ENCODE measurements around the gene ERBB4.

The ERBB4 gene

GRCh38 chr2:211931314-211931713 is 607.3 kb downstream of the ERBB4 start:
- H3K4me1 ChIP-seq, result no peaks in the 10 kb centered on the region

GRCh38 chr2:211930331-211930730 is 608.3 kb downstream of the ERBB4 start:
- Histone ChIP-seq H3K9me3 (no peaks in the 10 kb centered on the region), H3K36me3 (no peaks in the 10 kb centered on the region), H3K4me1 (no peaks in the 10 kb centered on the region), H3K27me3 (no peaks in the 10 kb centered on the region), H3K4me3 (ENCODE audit: low read depth, low read length) (no peak overlapping the region)
- no peak for TF ChIP-seq CTCF (IDR thresholded peaks at IDR 0.05; ENCODE audit: low read depth, low read length)
- DNase-seq, result no peak

More at GRCh38 chr2:211931314-211931713, 607.3 kb downstream of the ERBB4 start:
- Histone ChIP-seq H3K4me3 (ENCODE audit: low read depth, low read length) (no peak overlapping the region), H3K27me3 (no peaks in the 10 kb centered on the region), H3K9me3 (no peaks in the 10 kb centered on the region), H3K36me3 (no peaks in the 10 kb centered on the region)
- DNase-seq, result no peak
- TF ChIP-seq CTCF (IDR thresholded peaks at IDR 0.05; ENCODE audit: low read depth, low read length), result no peak

- H3K9me3 ChIP-seq, result no peaks in the 10 kb centered on the region
- H3K4me1 ChIP-seq, result no peaks in the 10 kb centered on the region
- H3K27me3 ChIP-seq, result no peaks in the 10 kb centered on the region
- H3K4me3 ChIP-seq (ENCODE audit: low read depth, low read length), result no peak overlapping the region
- no peak for TF ChIP-seq CTCF (IDR thresholded peaks at IDR 0.05; ENCODE audit: low read depth, low read length)
- DNase-seq, result no peak
- H3K36me3 ChIP-seq, result no peaks in the 10 kb centered on the region
These were observed 610.4 kb downstream of the ERBB4 start for GRCh38 chr2:211928201-211928600.

- H3K27me3 ChIP-seq, result no peaks in the 10 kb centered on the region
- no peak for DNase-seq
- H3K4me3 ChIP-seq (ENCODE audit: low read depth, low read length), result no peak overlapping the region
- H3K36me3 ChIP-seq, result no peaks in the 10 kb centered on the region
- H3K4me1 ChIP-seq, result no peaks in the 10 kb centered on the region
- TF ChIP-seq CTCF (IDR thresholded peaks at IDR 0.05; ENCODE audit: low read depth, low read length), result no peak
- H3K9me3 ChIP-seq, result no peaks in the 10 kb centered on the region
These were observed 615.6 kb downstream of the ERBB4 start for GRCh38 chr2:211923019-211923418.

- H3K4me1 ChIP-seq, result 0 out of 2 replicates have a peak, but pooled peaks cover 4% of the 10 kb centered on the region
- H3K9me3 ChIP-seq, result no peaks in the 10 kb centered on the region
- H3K36me3 ChIP-seq, result no peaks in the 10 kb centered on the region
- H3K27me3 ChIP-seq, result no peaks in the 10 kb centered on the region
- H3K4me3 ChIP-seq (ENCODE audit: low read depth, low read length), result no peak overlapping the region
- no peak for DNase-seq
- TF ChIP-seq CTCF (IDR thresholded peaks at IDR 0.05; ENCODE audit: low read depth, low read length), result no peak
These were observed 634.6 kb downstream of the ERBB4 start for GRCh38 chr2:211903961-211904360.

- TF ChIP-seq CTCF (IDR thresholded peaks at IDR 0.05; ENCODE audit: low read depth, low read length), result no peak
- no peak overlapping the region for H3K4me3 ChIP-seq (ENCODE audit: low read depth, low read length)
- peaks cover 8% of the 10 kb centered on the region; the same call in 1 of the 2 replicates for H3K4me1 ChIP-seq
- no peaks in the 10 kb centered on the region for H3K27me3 ChIP-seq
- no peak for DNase-seq
- no peaks in the 10 kb centered on the region for H3K9me3 ChIP-seq
- H3K36me3 ChIP-seq, result no peaks in the 10 kb centered on the region
These were observed 637.3 kb downstream of the ERBB4 start for GRCh38 chr2:211901226-211901846.
